PFSK-1 (cell line): Measurements from ENCODE around the gene RREB1.

ENCODE experiments used
- FOXP2 ChIP-seq: optimal IDR thresholded peaks from 2 replicates; pipeline ENCODE3; 2011; ENCODE audit warnings: borderline replicate concordance, control low read depth, inconsistent platforms; ENCODE audit not compliant: insufficient read depth; ENCODE audit errors: extremely low read length, extremely low read depth
- POLR2AphosphoS5 ChIP-seq: IDR thresholded peaks from 2 replicates; pipeline ENCODE4 v1.6.1; 2012; ENCODE audit warnings: low read depth, mild to moderate bottlenecking, control low read depth, low read length, moderate library complexity
- TAF1 ChIP-seq: IDR thresholded peaks from 2 replicates; pipeline ENCODE4 v1.6.1; 2012; ENCODE audit warnings: low read length, control low read depth, borderline replicate concordance; ENCODE audit not compliant: insufficient read depth
- TF ChIP-seq, protein P1 (sequence below), 2 experiments: IDR thresholded peaks; 2 replicates each; pipeline versions ENCODE4 v1.6.1 to v1.8.0; 2011 to 2012; ENCODE audit warnings: low read depth in 2 of 2, low read length in 2 of 2, control low read depth in 1 of 2, inconsistent platforms in 1 of 2, mild to moderate bottlenecking in 1 of 2, moderate library complexity in 1 of 2; ENCODE audit not compliant: insufficient read depth in 1 of 2

DNA sequence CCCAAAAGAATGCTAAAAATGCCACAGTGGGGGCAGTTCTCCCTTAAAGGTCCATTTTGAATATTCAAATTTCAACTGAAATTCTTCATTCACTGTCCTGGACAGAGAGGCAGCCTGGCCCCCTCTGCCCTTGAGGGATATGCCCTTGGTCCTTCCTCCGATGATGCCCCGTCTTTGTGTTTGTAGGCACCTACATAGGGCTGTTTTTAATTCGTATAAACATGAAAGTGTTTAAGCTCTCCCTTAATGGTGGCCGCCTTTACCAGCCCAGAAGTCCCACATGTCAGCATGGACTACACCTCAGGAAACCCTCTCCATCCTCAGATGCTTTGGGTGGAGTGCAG lies 135.0 kb downstream of the RREB1 start:
- TF ChIP-seq POLR2AphosphoS5, result no peak
- TF ChIP-seq, protein P1, sequence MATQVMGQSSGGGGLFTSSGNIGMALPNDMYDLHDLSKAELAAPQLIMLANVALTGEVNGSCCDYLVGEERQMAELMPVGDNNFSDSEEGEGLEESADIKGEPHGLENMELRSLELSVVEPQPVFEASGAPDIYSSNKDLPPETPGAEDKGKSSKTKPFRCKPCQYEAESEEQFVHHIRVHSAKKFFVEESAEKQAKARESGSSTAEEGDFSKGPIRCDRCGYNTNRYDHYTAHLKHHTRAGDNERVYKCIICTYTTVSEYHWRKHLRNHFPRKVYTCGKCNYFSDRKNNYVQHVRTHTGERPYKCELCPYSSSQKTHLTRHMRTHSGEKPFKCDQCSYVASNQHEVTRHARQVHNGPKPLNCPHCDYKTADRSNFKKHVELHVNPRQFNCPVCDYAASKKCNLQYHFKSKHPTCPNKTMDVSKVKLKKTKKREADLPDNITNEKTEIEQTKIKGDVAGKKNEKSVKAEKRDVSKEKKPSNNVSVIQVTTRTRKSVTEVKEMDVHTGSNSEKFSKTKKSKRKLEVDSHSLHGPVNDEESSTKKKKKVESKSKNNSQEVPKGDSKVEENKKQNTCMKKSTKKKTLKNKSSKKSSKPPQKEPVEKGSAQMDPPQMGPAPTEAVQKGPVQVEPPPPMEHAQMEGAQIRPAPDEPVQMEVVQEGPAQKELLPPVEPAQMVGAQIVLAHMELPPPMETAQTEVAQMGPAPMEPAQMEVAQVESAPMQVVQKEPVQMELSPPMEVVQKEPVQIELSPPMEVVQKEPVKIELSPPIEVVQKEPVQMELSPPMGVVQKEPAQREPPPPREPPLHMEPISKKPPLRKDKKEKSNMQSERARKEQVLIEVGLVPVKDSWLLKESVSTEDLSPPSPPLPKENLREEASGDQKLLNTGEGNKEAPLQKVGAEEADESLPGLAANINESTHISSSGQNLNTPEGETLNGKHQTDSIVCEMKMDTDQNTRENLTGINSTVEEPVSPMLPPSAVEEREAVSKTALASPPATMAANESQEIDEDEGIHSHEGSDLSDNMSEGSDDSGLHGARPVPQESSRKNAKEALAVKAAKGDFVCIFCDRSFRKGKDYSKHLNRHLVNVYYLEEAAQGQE (IDR thresholded peaks at IDR 0.05; ENCODE audit: insufficient read depth in 1 of 2, low read depth in 2 of 2, low read length in 2 of 2), result no peak
- no peak for TF ChIP-seq TAF1
- no peak for TF ChIP-seq FOXP2
